ENCODE data around the gene GM2A.

DNA sequence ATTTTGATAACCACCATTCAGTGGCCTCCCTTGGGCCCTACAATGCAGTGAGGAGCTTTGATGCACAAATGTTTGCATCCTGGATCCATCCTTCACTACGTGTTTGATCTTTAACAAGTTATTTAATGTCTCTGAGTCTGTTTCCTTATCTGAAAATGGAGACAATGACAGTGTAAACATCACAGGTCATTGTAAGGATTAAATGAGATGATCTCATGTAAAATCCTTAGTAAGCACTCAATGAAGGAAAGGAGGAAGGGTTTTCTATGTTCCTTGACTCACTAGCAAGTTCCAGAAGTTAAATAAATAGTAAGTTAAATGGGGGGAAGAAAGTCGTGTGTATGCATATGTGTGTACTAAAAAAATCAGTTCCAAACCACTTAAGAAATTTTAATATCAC, 60.4 kb downstream of the GM2A start:
- TF ChIP-seq SMC3 (IDR thresholded peaks at IDR 0.05; ENCODE audit: low read length) (no peak), GABPA (IDR thresholded peaks at IDR 0.05; ENCODE audit: low read depth, low read length) (no peak), GABPA (CRISPR knock-in tag; IDR thresholded peaks at IDR 0.05; ENCODE audit: low read depth) (no peak), ZNF331 (CRISPR knock-in tag; IDR thresholded peaks at IDR 0.05) (no peak), RAD51 (IDR thresholded peaks at IDR 0.05; ENCODE audit: borderline replicate concordance) (no peak), MIXL1 (CRISPR knock-in tag; IDR thresholded peaks at IDR 0.05) (no peak)
